ENCODE results near the gene PRPSAP1. TPM values are rescaled to one million over a fixed set of nuclear protein-coding genes. Genes with fewer than 3 reads are reported as not detected.

The PRPSAP1 gene
- total RNA-seq, 1 experiment from 2014 or later, result 38.4 TPM

- Histone ChIP-seq H3K4ac (ENCODE audit: low read depth, low read length) (no peak overlapping the region), H2BK120ac (ENCODE audit: low read depth, low read length, poor library complexity, severe bottlenecking) (no peak overlapping the region), H3T11ph (ENCODE audit: low read length) (no peak overlapping the region), H4K91ac (ENCODE audit: insufficient read length, low read depth, low read length) (no peak overlapping the region), H4K20me1 (ENCODE audit: control insufficient read depth, insufficient read depth, insufficient read length) (no peaks in the 10 kb centered on the region), H3K14ac (ENCODE audit: insufficient read depth, low read length) (no peak overlapping the region), H3K27me3 (ENCODE audit: insufficient read depth, low read length) (peaks cover 5% of the 10 kb centered on the region; the same call in 1 of the 2 replicates), H3K79me2 (ENCODE audit: insufficient read depth, low read length) (no peaks in the 10 kb centered on the region), H3K9ac (ENCODE audit: extremely low read depth, insufficient read length, low read length) (no peak overlapping the region), H3K79me1 (ENCODE audit: insufficient read depth, low read depth, low read length, poor library complexity, severe bottlenecking) (no peaks in the 10 kb centered on the region), H3K4me1 (ENCODE audit: insufficient read depth, low read length) (0 out of 2 replicates have a peak, but pooled peaks cover 2% of the 10 kb centered on the region), H2BK5ac (ENCODE audit: insufficient read length, low read length) (no peak overlapping the region), H2BK20ac (ENCODE audit: low read depth, low read length, poor library complexity, severe bottlenecking) (no peak overlapping the region), H4K8ac (replicated peaks; ENCODE audit: insufficient read length, low read depth, low read length) (no peak overlapping the region), H2BK12ac (ENCODE audit: insufficient read length, low read depth, low read length) (no peak overlapping the region), H3K4me2 (ENCODE audit: insufficient read depth, insufficient read length, low read length) (no peak overlapping the region), H2AFZ (ENCODE audit: low read length) (no peak overlapping the region), H2AK5ac (ENCODE audit: insufficient read length, low read length) (no peak overlapping the region), H3K23ac (ENCODE audit: insufficient read length, low read depth, low read length) (no peak overlapping the region), H3K27ac (ENCODE audit: insufficient read length, low read depth, low read length) (no peak overlapping the region), H2BK15ac (ENCODE audit: low read depth, low read length) (no peak overlapping the region), H4K5ac (ENCODE audit: insufficient read length, low read depth, low read length) (no peak overlapping the region), H3K56ac (ENCODE audit: insufficient read length, low read depth, low read length) (no peak overlapping the region), H3K9me3 (ENCODE audit: control insufficient read depth, low read depth, low read length) (no peaks in the 10 kb centered on the region), H3K23me2 (ENCODE audit: insufficient read length, low read depth, low read length, poor library complexity, severe bottlenecking) (peaks cover 14% of the 10 kb centered on the region), H3K18ac (ENCODE audit: insufficient read length, low read depth, low read length) (no peak overlapping the region)
- no peaks in the 10 kb centered on the region; a peak in 1 of 7 replicates for H3K36me3 Mint-ChIP-seq (ENCODE audit: insufficient read depth in 1 of 3, low read depth in 3 of 3)
- WGBS (ENCODE audit: extremely low coverage, insufficient read length, low lambda C conversion rate), result no CpG with 5 or more reads among the region's 11 CpGs
- no peak overlapping the region; a peak in 1 of 7 replicates for H3K27ac Mint-ChIP-seq
- no peak overlapping the region for H3K4me3 Mint-ChIP-seq
- TF ChIP-seq, protein P1, sequence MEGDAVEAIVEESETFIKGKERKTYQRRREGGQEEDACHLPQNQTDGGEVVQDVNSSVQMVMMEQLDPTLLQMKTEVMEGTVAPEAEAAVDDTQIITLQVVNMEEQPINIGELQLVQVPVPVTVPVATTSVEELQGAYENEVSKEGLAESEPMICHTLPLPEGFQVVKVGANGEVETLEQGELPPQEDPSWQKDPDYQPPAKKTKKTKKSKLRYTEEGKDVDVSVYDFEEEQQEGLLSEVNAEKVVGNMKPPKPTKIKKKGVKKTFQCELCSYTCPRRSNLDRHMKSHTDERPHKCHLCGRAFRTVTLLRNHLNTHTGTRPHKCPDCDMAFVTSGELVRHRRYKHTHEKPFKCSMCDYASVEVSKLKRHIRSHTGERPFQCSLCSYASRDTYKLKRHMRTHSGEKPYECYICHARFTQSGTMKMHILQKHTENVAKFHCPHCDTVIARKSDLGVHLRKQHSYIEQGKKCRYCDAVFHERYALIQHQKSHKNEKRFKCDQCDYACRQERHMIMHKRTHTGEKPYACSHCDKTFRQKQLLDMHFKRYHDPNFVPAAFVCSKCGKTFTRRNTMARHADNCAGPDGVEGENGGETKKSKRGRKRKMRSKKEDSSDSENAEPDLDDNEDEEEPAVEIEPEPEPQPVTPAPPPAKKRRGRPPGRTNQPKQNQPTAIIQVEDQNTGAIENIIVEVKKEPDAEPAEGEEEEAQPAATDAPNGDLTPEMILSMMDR (conservative IDR thresholded peaks at IDR 0.05), result no peak
- H3K4me1 Mint-ChIP-seq, result peaks cover 13 to 20% of the 10 kb centered on the region in 2 experiments
- H3K27me3 Mint-ChIP-seq (ENCODE audit: low read depth), result peaks cover 45% of the 10 kb centered on the region
- no peak for DNase-seq
- no peaks in the 10 kb centered on the region; a peak in 2 of 5 replicates for H3K9me3 Mint-ChIP-seq
Measured at GRCh38 chr17:76379275-76379641, 25.5 kb upstream of the PRPSAP1 start.

Measured in H9 (cell line).